WTC11 (cell line): ENCODE results near the gene NEK8. TPM values are rescaled to one million over a fixed set of nuclear protein-coding genes. Genes with fewer than 3 reads are reported as not detected.

Experiments used
- ATAC-seq: fragments of 200-7000 bp; cut with Tn5 transposase; 2 replicates; pipeline ENCODE4 v1.10.0; 2021; ENCODE audit warnings: mild to moderate bottlenecking, moderate library complexity
- CTCF ChIA-PET: fragments of 300-600 bp; sonication (Branson Sonifier 250); formaldehyde crosslinking; loops from one replicate; lab custom pipeline; 2021; ENCODE audit warnings: antibody characterized with exemption; lab: Charles Lee
- POLR2A ChIA-PET: fragments of 350-600 bp; sonication (Branson Sonifier 250); formaldehyde crosslinking; loops from one replicate; lab custom pipeline; 2021; ENCODE audit warnings: antibody characterized with exemption; lab: Charles Lee
- DNase-seq: peaks from one replicate; pipeline ENCODE4 v3.0.0; 2021; ENCODE audit warnings: low spot score
- H3K27ac Mint-ChIP-seq: 2 replicates; pipeline ENCODE4 v1.8.0; 2021; ENCODE audit warnings: mixed read lengths
- H3K27me3 Mint-ChIP-seq: 2 replicates; pipeline ENCODE4 v1.8.0; 2021; ENCODE audit warnings: low read depth, mild to moderate bottlenecking, moderate library complexity, mixed read lengths
- H3K36me3 Mint-ChIP-seq: 2 replicates; pipeline ENCODE4 v1.8.0; 2021; ENCODE audit warnings: mixed read lengths
- H3K4me1 Mint-ChIP-seq: 2 replicates; pipeline ENCODE4 v1.8.0; 2022; ENCODE audit warnings: mixed read lengths
- H3K4me3 Mint-ChIP-seq: 2 replicates; pipeline ENCODE4 v1.8.0; 2021; ENCODE audit warnings: mild to moderate bottlenecking, moderate library complexity, mixed read lengths
- H3K9me3 Mint-ChIP-seq: 2 replicates; pipeline ENCODE4 v1.8.0; 2021; ENCODE audit warnings: mixed read lengths
- CBFB ChIP-seq: sonication (generic); formaldehyde crosslinking; IDR thresholded peaks from 2 replicates; pipeline ENCODE4 v1.8.1; 2022; ENCODE audit warnings: mild to moderate bottlenecking, low read depth, missing genetic modification reagents
- ELF4 ChIP-seq: sonication (generic); formaldehyde crosslinking; IDR thresholded peaks from 2 replicates; pipeline ENCODE4 v1.8.1; 2022; ENCODE audit warnings: low read depth, mild to moderate bottlenecking, moderate library complexity, missing genetic modification reagents
- FOXP1 ChIP-seq: sonication (generic); formaldehyde crosslinking; IDR thresholded peaks from 2 replicates; pipeline ENCODE4 v1.8.0; 2022; ENCODE audit warnings: missing genetic modification reagents, mild to moderate bottlenecking, moderate library complexity, borderline replicate concordance
- KAT7 ChIP-seq: sonication (generic); formaldehyde crosslinking; IDR thresholded peaks from 2 replicates; pipeline ENCODE4 v1.8.1; 2023; ENCODE audit warnings: missing genetic modification reagents, mild to moderate bottlenecking, borderline replicate concordance
- NFYB ChIP-seq: sonication (generic); formaldehyde crosslinking; conservative IDR thresholded peaks from 2 replicates; pipeline ENCODE4 v1.8.0; 2022; ENCODE audit warnings: low read depth, missing genetic modification reagents
- NR3C1 ChIP-seq: sonication (generic); formaldehyde crosslinking; conservative IDR thresholded peaks from 2 replicates; pipeline ENCODE4 v1.8.1; 2023; ENCODE audit warnings: low read depth, mild to moderate bottlenecking, missing genetic modification reagents
- SMAD4 ChIP-seq: sonication (generic); formaldehyde crosslinking; IDR thresholded peaks from 2 replicates; pipeline ENCODE4 v1.8.0; 2022; ENCODE audit warnings: mild to moderate bottlenecking, missing genetic modification reagents
- ZBTB21 ChIP-seq: sonication (generic); formaldehyde crosslinking; IDR thresholded peaks from 2 replicates; pipeline ENCODE4 v1.8.1; 2023; ENCODE audit warnings: mild to moderate bottlenecking, missing genetic modification reagents, borderline replicate concordance
- ZNF121 ChIP-seq: sonication (generic); formaldehyde crosslinking; IDR thresholded peaks from 2 replicates; pipeline ENCODE4 v1.8.0; 2023; ENCODE audit warnings: missing genetic modification reagents
- total RNA-seq: library from RNA; stranded (reverse); gene quantifications from 3 replicates; pipeline ENCODE4 v1.2.3, GENCODE V29; 2021
- TF ChIP-seq, protein P1 (sequence below): sonication (generic); formaldehyde crosslinking; IDR thresholded peaks from 2 replicates; pipeline ENCODE4 v1.8.0; 2022; ENCODE audit warnings: missing genetic modification reagents
- TF ChIP-seq, protein P2 (sequence below): fragments of 250-450 bp; sonication (Bioruptor Pico); IDR thresholded peaks from 2 replicates; pipeline ENCODE4 v1.9.0; 2021; ENCODE audit warnings: mild to moderate bottlenecking
- TF ChIP-seq, protein P3 (sequence below): sonication (generic); formaldehyde crosslinking; IDR thresholded peaks from 2 replicates; pipeline ENCODE4 v1.8.1; 2023; ENCODE audit warnings: mild to moderate bottlenecking, moderate library complexity, missing genetic modification reagents
- TF ChIP-seq, protein P4 (sequence below): sonication (generic); formaldehyde crosslinking; IDR thresholded peaks from 2 replicates; pipeline ENCODE4 v1.8.1; 2023; ENCODE audit warnings: mild to moderate bottlenecking, missing genetic modification reagents, moderate library complexity
- TF ChIP-seq, protein P5 (sequence below): sonication (generic); formaldehyde crosslinking; IDR thresholded peaks from 2 replicates; pipeline ENCODE4 v1.8.1; 2023; ENCODE audit warnings: mild to moderate bottlenecking, missing genetic modification reagents, moderate library complexity

NEK8 gene
- total RNA-seq, 1 experiment from 2014 or later = 25.0 TPM

DNA sequence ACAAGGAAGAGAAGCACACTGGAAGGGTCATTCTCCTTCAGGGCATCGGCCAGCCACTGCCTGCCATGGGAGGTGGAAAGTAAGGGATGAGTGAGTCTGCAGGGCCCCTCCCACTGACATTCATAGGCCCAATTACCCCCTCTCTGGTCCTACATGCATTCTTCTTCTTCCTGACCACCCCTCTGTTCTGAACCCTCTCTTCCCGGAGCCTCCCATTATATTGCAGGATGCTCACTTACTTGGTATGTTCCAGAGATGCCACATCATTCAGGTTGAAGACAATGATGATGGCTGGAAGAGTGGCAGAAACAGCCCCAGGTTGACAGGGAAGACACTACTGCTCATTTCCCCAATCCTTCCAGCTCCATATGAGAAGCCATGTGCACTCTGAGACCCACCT is 13.4 kb upstream of the NEK8 start (continued):
- TF ChIP-seq, protein P1, sequence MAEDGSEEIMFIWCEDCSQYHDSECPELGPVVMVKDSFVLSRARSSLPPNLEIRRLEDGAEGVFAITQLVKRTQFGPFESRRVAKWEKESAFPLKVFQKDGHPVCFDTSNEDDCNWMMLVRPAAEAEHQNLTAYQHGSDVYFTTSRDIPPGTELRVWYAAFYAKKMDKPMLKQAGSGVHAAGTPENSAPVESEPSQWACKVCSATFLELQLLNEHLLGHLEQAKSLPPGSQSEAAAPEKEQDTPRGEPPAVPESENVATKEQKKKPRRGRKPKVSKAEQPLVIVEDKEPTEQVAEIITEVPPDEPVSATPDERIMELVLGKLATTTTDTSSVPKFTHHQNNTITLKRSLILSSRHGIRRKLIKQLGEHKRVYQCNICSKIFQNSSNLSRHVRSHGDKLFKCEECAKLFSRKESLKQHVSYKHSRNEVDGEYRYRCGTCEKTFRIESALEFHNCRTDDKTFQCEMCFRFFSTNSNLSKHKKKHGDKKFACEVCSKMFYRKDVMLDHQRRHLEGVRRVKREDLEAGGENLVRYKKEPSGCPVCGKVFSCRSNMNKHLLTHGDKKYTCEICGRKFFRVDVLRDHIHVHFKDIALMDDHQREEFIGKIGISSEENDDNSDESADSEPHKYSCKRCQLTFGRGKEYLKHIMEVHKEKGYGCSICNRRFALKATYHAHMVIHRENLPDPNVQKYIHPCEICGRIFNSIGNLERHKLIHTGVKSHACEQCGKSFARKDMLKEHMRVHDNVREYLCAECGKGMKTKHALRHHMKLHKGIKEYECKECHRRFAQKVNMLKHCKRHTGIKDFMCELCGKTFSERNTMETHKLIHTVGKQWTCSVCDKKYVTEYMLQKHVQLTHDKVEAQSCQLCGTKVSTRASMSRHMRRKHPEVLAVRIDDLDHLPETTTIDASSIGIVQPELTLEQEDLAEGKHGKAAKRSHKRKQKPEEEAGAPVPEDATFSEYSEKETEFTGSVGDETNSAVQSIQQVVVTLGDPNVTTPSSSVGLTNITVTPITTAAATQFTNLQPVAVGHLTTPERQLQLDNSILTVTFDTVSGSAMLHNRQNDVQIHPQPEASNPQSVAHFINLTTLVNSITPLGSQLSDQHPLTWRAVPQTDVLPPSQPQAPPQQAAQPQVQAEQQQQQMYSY (CRISPR knock-in tag) = no peak
- TF ChIP-seq ZNF121 (CRISPR knock-in tag) = no peak
- TF ChIP-seq, protein P2, sequence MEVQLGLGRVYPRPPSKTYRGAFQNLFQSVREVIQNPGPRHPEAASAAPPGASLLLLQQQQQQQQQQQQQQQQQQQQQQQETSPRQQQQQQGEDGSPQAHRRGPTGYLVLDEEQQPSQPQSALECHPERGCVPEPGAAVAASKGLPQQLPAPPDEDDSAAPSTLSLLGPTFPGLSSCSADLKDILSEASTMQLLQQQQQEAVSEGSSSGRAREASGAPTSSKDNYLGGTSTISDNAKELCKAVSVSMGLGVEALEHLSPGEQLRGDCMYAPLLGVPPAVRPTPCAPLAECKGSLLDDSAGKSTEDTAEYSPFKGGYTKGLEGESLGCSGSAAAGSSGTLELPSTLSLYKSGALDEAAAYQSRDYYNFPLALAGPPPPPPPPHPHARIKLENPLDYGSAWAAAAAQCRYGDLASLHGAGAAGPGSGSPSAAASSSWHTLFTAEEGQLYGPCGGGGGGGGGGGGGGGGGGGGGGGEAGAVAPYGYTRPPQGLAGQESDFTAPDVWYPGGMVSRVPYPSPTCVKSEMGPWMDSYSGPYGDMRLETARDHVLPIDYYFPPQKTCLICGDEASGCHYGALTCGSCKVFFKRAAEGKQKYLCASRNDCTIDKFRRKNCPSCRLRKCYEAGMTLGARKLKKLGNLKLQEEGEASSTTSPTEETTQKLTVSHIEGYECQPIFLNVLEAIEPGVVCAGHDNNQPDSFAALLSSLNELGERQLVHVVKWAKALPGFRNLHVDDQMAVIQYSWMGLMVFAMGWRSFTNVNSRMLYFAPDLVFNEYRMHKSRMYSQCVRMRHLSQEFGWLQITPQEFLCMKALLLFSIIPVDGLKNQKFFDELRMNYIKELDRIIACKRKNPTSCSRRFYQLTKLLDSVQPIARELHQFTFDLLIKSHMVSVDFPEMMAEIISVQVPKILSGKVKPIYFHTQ = no peak
- no peak for TF ChIP-seq KAT7

DNA sequence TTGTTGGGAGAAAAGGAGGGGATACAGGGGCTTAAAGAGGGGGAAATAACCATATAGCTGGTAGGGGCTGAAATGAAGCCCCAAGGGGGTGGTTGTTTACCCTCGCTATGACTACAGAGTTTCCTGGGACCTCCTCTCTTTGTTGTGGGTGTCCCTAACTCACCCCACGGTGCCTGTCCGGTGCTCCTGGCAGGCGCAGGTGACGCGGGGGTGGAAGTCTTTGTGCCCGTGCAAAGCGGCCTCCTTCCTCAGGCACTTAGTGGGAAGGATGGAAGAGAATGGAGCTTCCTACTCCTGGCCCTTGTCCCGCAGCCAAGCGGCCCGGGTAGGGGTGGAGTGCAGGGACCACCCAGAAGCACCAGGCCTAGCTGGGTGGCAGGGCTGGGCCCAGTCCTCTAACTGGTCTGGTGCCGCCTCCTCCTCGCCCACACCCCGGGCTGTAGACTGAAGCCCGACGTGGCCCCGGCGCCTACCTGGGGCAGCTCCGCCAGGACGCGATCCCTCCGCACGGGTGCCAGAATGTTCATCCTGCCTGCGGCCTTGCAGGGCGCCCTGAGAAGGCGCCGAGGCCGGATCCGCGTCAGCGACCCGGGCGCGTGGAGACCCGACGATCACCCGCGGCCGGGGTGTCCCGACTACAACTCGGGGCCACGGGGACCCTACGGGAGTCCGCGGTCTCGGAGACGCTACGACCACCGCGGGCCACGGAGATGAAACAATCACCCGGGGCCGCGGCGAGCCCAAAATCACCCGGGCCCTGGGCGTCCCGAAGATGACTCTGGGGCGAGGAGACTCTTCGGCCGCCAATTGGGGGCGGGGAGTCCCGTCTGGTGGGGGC is 11.6 kb upstream of the NEK8 start:
- peaks cover 43% of the 10 kb centered on the region for H3K36me3 Mint-ChIP-seq
- H3K4me1 Mint-ChIP-seq = peaks cover 44% of the 10 kb centered on the region
- DNase-seq (peak; percentile 55), ATAC-seq (no peak)
- H3K27me3 Mint-ChIP-seq = no peaks in the 10 kb centered on the region
- H3K27ac Mint-ChIP-seq = no peak overlapping the region
- H3K9me3 Mint-ChIP-seq = no peaks in the 10 kb centered on the region
- POLR2A ChIA-PET = interaction anchor here (1.1 to 1.7 kb wide), 2 partner anchors 10 to 72 kb away, joined by 4 to 10 read pairs; partner anchors contain the start of gene BLTP2
- peak overlapping the region; percentile 100 for H3K4me3 Mint-ChIP-seq
- TF ChIP-seq NFYB (CRISPR knock-in tag) (no peak), NR3C1 (no peak), CBFB (peak; percentile 22; the same call in 1 of the 2 replicates), ELF4 (CRISPR knock-in tag) (no peak), FOXP1 (CRISPR knock-in tag) (0 out of 2 replicates have a peak, but pooled peaks have one; percentile 11), SMAD4 (CRISPR knock-in tag) (no peak), ZBTB21 (CRISPR knock-in tag) (0 out of 2 replicates have a peak, but pooled peaks have one; percentile 15)
- TF ChIP-seq, protein P3, sequence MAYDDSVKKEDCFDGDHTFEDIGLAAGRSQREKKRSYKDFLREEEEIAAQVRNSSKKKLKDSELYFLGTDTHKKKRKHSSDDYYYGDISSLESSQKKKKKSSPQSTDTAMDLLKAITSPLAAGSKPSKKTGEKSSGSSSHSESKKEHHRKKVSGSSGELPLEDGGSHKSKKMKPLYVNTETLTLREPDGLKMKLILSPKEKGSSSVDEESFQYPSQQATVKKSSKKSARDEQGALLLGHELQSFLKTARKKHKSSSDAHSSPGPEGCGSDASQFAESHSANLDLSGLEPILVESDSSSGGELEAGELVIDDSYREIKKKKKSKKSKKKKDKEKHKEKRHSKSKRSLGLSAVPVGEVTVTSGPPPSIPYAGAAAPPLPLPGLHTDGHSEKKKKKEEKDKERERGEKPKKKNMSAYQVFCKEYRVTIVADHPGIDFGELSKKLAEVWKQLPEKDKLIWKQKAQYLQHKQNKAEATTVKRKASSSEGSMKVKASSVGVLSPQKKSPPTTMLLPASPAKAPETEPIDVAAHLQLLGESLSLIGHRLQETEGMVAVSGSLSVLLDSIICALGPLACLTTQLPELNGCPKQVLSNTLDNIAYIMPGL (CRISPR knock-in tag) = peak; percentile 61; the same call in 1 of the 2 replicates
- TF ChIP-seq, protein P4, sequence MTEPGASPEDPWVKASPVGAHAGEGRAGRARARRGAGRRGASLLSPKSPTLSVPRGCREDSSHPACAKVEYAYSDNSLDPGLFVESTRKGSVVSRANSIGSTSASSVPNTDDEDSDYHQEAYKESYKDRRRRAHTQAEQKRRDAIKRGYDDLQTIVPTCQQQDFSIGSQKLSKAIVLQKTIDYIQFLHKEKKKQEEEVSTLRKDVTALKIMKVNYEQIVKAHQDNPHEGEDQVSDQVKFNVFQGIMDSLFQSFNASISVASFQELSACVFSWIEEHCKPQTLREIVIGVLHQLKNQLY = 0 out of 2 replicates have a peak, but pooled peaks have one; percentile 10
- TF ChIP-seq, protein P5, sequence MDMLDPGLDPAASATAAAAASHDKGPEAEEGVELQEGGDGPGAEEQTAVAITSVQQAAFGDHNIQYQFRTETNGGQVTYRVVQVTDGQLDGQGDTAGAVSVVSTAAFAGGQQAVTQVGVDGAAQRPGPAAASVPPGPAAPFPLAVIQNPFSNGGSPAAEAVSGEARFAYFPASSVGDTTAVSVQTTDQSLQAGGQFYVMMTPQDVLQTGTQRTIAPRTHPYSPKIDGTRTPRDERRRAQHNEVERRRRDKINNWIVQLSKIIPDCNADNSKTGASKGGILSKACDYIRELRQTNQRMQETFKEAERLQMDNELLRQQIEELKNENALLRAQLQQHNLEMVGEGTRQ = peak; percentile 3; the same call in 1 of the 2 replicates
- CTCF ChIA-PET = interaction anchor here (0.8 to 1.4 kb wide), 4 partner anchors 10 to 237 kb away, joined by 4 to 14 read pairs (median 4); partner anchors contain the start of genes BLTP2, NEK8 and TLCD1
